HG03095 (cell line): ENCODE results near the gene SYNJ2.

Experiments
- ATAC-seq: cut with Tn5 transposase; IDR thresholded peaks from one replicate; pipeline ENCODE4 v1.9.1; 2021; ENCODE audit warnings: moderate library complexity; ENCODE audit not compliant: unreplicated experiment

The SYNJ2 gene

GRCh38 chr6:158010591-158011477 is 29.2 kb downstream of the SYNJ2 start:
- no peak for ATAC-seq

- ATAC-seq, result no peak
Observed at GRCh38 chr6:158011478-158011920, 29.8 kb downstream of the SYNJ2 start.

GRCh38 chr6:158011980-158012566 is 30.4 kb downstream of the SYNJ2 start:
- ATAC-seq, result no peak

- ATAC-seq, result no peak
Observed at GRCh38 chr6:158013904-158014504, 32.3 kb downstream of the SYNJ2 start.

- ATAC-seq, result no peak
Observed at GRCh38 chr6:158014505-158015187, 33.0 kb downstream of the SYNJ2 start.

GRCh38 chr6:158015188-158015506 is 33.5 kb downstream of the SYNJ2 start:
- no peak for ATAC-seq

GRCh38 chr6:158016571-158017383 is 35.1 kb downstream of the SYNJ2 start:
- ATAC-seq, result no peak

GRCh38 chr6:158017621-158018040 is 36.0 kb downstream of the SYNJ2 start:
- ATAC-seq, result no peak

- ATAC-seq, result no peak
Observed at GRCh38 chr6:158018041-158018771, 36.5 kb downstream of the SYNJ2 start.

GRCh38 chr6:158018851-158019361 is 37.2 kb downstream of the SYNJ2 start:
- no peak for ATAC-seq

GRCh38 chr6:158019416-158019815 is 37.8 kb downstream of the SYNJ2 start:
- ATAC-seq, result no peak

GRCh38 chr6:158020272-158020711 is 38.6 kb downstream of the SYNJ2 start:
- no peak for ATAC-seq

- no peak for ATAC-seq
Observed at GRCh38 chr6:158020811-158021210, 39.1 kb downstream of the SYNJ2 start.

GRCh38 chr6:158021376-158021775 is 39.7 kb downstream of the SYNJ2 start:
- no peak for ATAC-seq

GRCh38 chr6:158021814-158022748 is 40.4 kb downstream of the SYNJ2 start:
- ATAC-seq, result no peak

GRCh38 chr6:158022749-158023596 is 41.3 kb downstream of the SYNJ2 start:
- no peak for ATAC-seq

- ATAC-seq, result no peak
Observed at GRCh38 chr6:158023597-158023939, 41.9 kb downstream of the SYNJ2 start.
